Right atrium auricular region (tissue), 2 donors: ENCODE measurements around the gene DNAJB1. TPM values are rescaled to one million over a fixed set of nuclear protein-coding genes. Genes with fewer than 3 reads are reported as not detected.
"Not testable (repeated sequence)": the region's sequence is repeated elsewhere in the genome, so short reads cannot be mapped to it uniquely, and the experiment has no call there.

Source experiments
- DNase-seq: peaks from one replicate; pipeline ENCODE4 v3.0.0-alpha.2; 2019; ENCODE audit warnings: low spot score
- H3K27ac ChIP-seq, 2 donors: fragments of 200-600 bp; sonication (generic); 1 replicate in 1 of 2; 2 replicates in 1 of 2; pipeline ENCODE4 v1.5.1; 2016 to 2019
- H3K27me3 ChIP-seq, 2 donors: fragments of 200-600 bp; sonication (generic); one replicate each; pipeline versions ENCODE4 v1.5.1 to v1.6.0; 2017 to 2019
- H3K36me3 ChIP-seq: fragments of 200-600 bp; sonication (generic); one replicate; pipeline ENCODE4 v1.5.1; 2016
- H3K4me1 ChIP-seq, 2 donors: fragments of 200-600 bp; sonication (generic); one replicate each; pipeline versions ENCODE4 v1.5.1 to v1.6.0; 2017 to 2019
- H3K4me3 ChIP-seq, 2 donors: fragments of 200-600 bp; sonication (generic); 1 replicate in 1 of 2; 2 replicates in 1 of 2; pipeline ENCODE4 v1.5.1; 2017 to 2019; ENCODE audit warnings: mild to moderate bottlenecking in 1 of 2, moderate library complexity in 1 of 2
- H3K9me3 ChIP-seq, 2 donors: fragments of 200-600 bp; sonication (generic); one replicate each; pipeline ENCODE4 v1.5.1; 2019
- CTCF ChIP-seq, 2 donors: fragments of 200-600 bp; sonication (generic); IDR thresholded peaks; one replicate each; pipeline ENCODE4 v1.5.1; 2019; ENCODE audit warnings: antibody characterized with exemption in 2 of 2
- total RNA-seq, 2 donors: library from RNA; depleted of rRNA; stranded (reverse); fragments of >200 nt; gene quantifications; one replicate each; pipeline ENCODE4 v1.1.0, GENCODE V29; 2016

Gene DNAJB1
- total RNA-seq, 2 donors from 2014 or later = 36.5 to 52.9 TPM

GRCh38 chr19:14545716-14546082 lies 27.5 kb upstream of the DNAJB1 start:
- H3K27ac ChIP-seq = no peak overlapping the region
- H3K4me3 ChIP-seq = no peak overlapping the region
- H3K9me3 ChIP-seq = no peaks in the 10 kb centered on the region
- no peaks in the 10 kb centered on the region for H3K36me3 ChIP-seq
- H3K4me1 ChIP-seq = peaks cover 0 to 25% of the 10 kb centered on the region in 2 donors
- no peak for DNase-seq
- no peak for TF ChIP-seq CTCF (IDR thresholded peaks at IDR 0.05)
- H3K27me3 ChIP-seq = no peaks in the 10 kb centered on the region

GRCh38 chr19:14544977-14545715 lies 26.9 kb upstream of the DNAJB1 start:
- peaks cover 0 to 25% of the 10 kb centered on the region in 2 donors for H3K4me1 ChIP-seq
- H3K36me3 ChIP-seq = no peaks in the 10 kb centered on the region
- H3K4me3 ChIP-seq = no peak overlapping the region
- no peak overlapping the region for H3K27ac ChIP-seq
- H3K27me3 ChIP-seq = no peaks in the 10 kb centered on the region
- no peaks in the 10 kb centered on the region for H3K9me3 ChIP-seq
- TF ChIP-seq CTCF (IDR thresholded peaks at IDR 0.05) = no peak
- no peak for DNase-seq

- peaks cover 0 to 25% of the 10 kb centered on the region in 2 donors for H3K4me1 ChIP-seq
- no peak for DNase-seq
- H3K9me3 ChIP-seq = no peaks in the 10 kb centered on the region
- H3K36me3 ChIP-seq = no peaks in the 10 kb centered on the region
- no peak overlapping the region for H3K27ac ChIP-seq
- no peaks in the 10 kb centered on the region for H3K27me3 ChIP-seq
- H3K4me3 ChIP-seq = no peak overlapping the region
- no peak for TF ChIP-seq CTCF (IDR thresholded peaks at IDR 0.05)
Measured at GRCh38 chr19:14544047-14544446, 25.9 kb upstream of the DNAJB1 start.

GRCh38 chr19:14542711-14543328 lies 24.6 kb upstream of the DNAJB1 start:
- Histone ChIP-seq H3K4me3 (no peak overlapping the region), H3K27ac (peak overlapping the region in 1 of 2 donors; percentile 10)

GRCh38 chr19:14541979-14542378 lies 23.8 kb upstream of the DNAJB1 start:
- H3K36me3 ChIP-seq, DNase-seq, H3K27me3 ChIP-seq, H3K27ac ChIP-seq, H3K9me3 ChIP-seq, H3K4me3 ChIP-seq: not testable (repeated sequence)
- H3K4me1 ChIP-seq = peaks cover 0 to 35% of the 10 kb centered on the region in 2 donors

More at GRCh38 chr19:14542711-14543328, 24.6 kb upstream of the DNAJB1 start:
- Histone ChIP-seq H3K9me3 (no peaks in the 10 kb centered on the region), H3K4me1 (peaks cover 0 to 28% of the 10 kb centered on the region in 2 donors), H3K36me3 (no peaks in the 10 kb centered on the region), H3K27me3 (no peaks in the 10 kb centered on the region)
- no peak for DNase-seq
- no peak for TF ChIP-seq CTCF (IDR thresholded peaks at IDR 0.05)

GRCh38 chr19:14540741-14541525 lies 22.7 kb upstream of the DNAJB1 start:
- H3K4me3 ChIP-seq = no peak overlapping the region
- H3K36me3 ChIP-seq = no peaks in the 10 kb centered on the region
- peaks cover 0 to 35% of the 10 kb centered on the region in 2 donors for H3K4me1 ChIP-seq
- H3K27ac ChIP-seq = no peak overlapping the region
- H3K9me3 ChIP-seq = no peaks in the 10 kb centered on the region
- no peak for DNase-seq
- no peaks in the 10 kb centered on the region for H3K27me3 ChIP-seq
- TF ChIP-seq CTCF (IDR thresholded peaks at IDR 0.05) = no peak
